ENCODE data around the gene COMMD10. TPM values are rescaled to one million over a fixed set of nuclear protein-coding genes. Genes with fewer than 3 reads are reported as not detected.

COMMD10 gene
- total RNA-seq, result 19.9 and 22.6 TPM in 2 replicates

DNA sequence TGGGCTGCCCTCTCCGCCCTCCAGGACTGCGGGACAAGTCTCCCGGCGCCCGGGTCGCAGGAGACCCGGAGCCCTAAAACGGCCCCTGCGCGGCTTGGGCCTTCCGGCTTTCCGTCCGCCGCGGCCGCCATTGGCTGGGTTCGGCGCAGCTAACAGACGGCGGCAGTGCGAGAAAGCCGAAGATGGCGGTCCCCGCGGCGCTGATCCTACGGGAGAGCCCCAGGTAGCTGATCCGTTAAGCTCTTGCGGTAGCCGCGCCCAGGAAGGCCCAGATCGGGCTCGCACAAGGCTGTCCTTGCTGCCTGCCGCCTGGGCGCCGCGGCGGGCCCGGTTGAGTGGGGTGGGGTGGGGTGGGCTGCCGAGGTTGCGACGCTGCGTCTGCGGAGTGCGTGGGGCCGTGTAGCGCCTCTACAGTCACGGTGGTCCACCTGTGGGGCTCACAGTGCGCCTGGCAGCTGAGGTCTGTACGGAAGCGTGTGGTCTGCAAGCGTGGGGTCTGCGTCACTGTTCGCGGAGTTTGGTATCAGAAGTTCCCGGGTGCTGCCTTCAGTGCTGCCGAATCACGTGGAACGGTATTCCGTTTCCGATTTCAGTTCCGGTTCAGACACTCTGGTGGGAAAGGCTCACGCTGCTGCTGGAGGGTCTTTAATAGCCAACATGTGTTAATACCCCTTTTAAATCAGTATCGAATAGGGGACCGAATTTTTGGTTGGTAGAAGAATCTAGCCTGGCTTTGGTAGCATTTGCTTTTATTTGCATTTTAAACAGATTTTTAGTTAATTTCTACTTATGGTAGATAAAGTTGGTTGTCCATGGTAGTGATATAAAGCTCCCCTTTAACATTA, at the start of gene COMMD10:
Gene COMMD10 (plus strand): TSS at position 155 of the 845 bp plus-strand sequence.

Other genes with a start within 250 kb of the COMMD10 start
- 25.4 and 31.8 TPM in 2 replicates for gene ATG12, start 243.5 kb upstream of the COMMD10 start, total RNA-seq
- 88.8 and 90.1 TPM in 2 replicates for gene AP3S1, start 243.1 kb upstream of the COMMD10 start, total RNA-seq
- 0.06 TPM in 1 of 2 replicates, not detected in the other for gene LVRN, start 122.5 kb upstream of the COMMD10 start, total RNA-seq
- gene ARL14EPL, start 52.6 kb upstream of the COMMD10 start, total RNA-seq, result not detected in 2 replicates